GM06990 (cell line): ENCODE measurements around the gene TCOF1.

Experiments used
- DNase-seq: peaks from one replicate; pipeline ENCODE4 v3.0.0-alpha.2; 2011; ENCODE audit not compliant: insufficient read length; ENCODE audit errors: extremely low read depth
- H3K27me3 ChIP-seq: replicated peaks from 2 replicates; pipeline ENCODE4 v1.6.0; 2011; ENCODE audit warnings: low read length; ENCODE audit not compliant: control insufficient read depth, insufficient read depth
- H3K36me3 ChIP-seq: 2 replicates; pipeline ENCODE4 v1.5.1; 2011; ENCODE audit warnings: low read length; ENCODE audit not compliant: control insufficient read depth, insufficient read depth
- H3K4me3 ChIP-seq: replicated peaks from 2 replicates; pipeline ENCODE4 v1.5.1; 2011; ENCODE audit warnings: low read depth, mild to moderate bottlenecking, control low read depth, low read length
- TF ChIP-seq, protein P1 (sequence below): IDR thresholded peaks from 2 replicates; pipeline ENCODE4 v1.5.1; 2011; ENCODE audit warnings: low read length, control low read depth, mild to moderate bottlenecking, inconsistent platforms; ENCODE audit not compliant: insufficient read depth, poor library complexity, severe bottlenecking

TCOF1 gene

DNA sequence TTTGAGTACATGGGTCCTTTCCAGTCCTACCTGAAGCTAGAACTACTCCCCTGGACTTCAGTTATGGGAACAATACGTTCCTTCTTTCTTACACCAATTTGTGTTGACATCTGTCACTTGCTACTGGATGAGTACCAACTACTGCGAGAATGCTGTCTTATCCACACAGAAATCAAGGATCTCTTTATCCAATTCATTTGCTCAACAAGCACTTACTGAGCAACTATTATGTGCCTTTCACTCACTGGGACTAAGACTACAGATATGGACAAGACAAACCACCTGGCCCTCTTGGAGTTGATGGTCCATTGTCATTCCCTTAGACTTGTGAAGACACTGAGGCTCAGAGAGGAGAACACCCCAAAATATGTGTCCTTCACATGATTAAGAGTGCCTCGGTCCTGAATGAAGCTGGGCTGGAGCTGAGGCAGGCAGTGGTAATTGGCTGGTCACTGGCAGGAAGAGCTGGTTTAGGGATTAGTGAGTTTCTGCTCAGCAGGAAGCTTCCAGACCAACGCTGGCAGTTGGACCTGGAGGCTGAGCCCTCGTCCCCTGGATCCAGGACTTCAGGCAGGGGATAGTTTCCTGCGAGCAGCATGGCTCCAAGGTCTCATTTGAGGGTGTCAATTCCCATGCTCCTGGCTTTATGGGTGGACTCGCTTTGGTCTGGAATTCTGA lies 46.3 kb upstream of the TCOF1 start:
- Histone ChIP-seq H3K36me3 (no peaks in the 10 kb centered on the region), H3K4me3 (no peak overlapping the region), H3K27me3 (peaks cover 1% of the 10 kb centered on the region; the same call in 1 of the 2 replicates)
- TF ChIP-seq, protein P1, sequence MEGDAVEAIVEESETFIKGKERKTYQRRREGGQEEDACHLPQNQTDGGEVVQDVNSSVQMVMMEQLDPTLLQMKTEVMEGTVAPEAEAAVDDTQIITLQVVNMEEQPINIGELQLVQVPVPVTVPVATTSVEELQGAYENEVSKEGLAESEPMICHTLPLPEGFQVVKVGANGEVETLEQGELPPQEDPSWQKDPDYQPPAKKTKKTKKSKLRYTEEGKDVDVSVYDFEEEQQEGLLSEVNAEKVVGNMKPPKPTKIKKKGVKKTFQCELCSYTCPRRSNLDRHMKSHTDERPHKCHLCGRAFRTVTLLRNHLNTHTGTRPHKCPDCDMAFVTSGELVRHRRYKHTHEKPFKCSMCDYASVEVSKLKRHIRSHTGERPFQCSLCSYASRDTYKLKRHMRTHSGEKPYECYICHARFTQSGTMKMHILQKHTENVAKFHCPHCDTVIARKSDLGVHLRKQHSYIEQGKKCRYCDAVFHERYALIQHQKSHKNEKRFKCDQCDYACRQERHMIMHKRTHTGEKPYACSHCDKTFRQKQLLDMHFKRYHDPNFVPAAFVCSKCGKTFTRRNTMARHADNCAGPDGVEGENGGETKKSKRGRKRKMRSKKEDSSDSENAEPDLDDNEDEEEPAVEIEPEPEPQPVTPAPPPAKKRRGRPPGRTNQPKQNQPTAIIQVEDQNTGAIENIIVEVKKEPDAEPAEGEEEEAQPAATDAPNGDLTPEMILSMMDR, result no peak
- no peak for DNase-seq

- Histone ChIP-seq H3K4me3 (no peak overlapping the region), H3K36me3 (no peaks in the 10 kb centered on the region), H3K27me3 (peaks cover 1% of the 10 kb centered on the region; the same call in 1 of the 2 replicates)
- TF ChIP-seq, protein P1, result no peak
- no peak for DNase-seq
Observed at GRCh38 chr5:150312518-150312917, 45.0 kb upstream of the TCOF1 start.

DNA sequence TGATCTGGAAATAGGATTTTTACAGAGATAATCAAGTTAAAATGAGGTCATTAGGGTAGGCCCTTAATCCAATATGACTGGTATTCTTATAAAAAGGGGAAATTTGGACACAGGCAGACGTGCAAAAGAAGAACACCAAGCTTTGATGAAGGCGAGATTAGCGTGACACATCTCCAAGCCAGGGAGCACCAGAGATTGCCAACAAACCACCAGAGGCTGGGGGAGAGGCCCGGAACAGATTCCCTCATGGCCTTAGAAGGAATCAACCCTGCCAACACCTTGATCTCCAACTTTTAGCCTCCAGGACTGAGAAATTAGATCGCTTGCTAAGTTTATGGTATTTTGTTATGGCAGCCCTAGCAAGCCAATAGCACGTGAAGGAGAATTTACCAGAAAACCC lies 44.0 kb upstream of the TCOF1 start:
- Histone ChIP-seq H3K4me3 (no peak overlapping the region), H3K36me3 (no peaks in the 10 kb centered on the region), H3K27me3 (peaks cover 1% of the 10 kb centered on the region; the same call in 1 of the 2 replicates)
- TF ChIP-seq, protein P1, result no peak
- DNase-seq, result no peak

GRCh38 chr5:150313921-150314716 lies 43.4 kb upstream of the TCOF1 start:
- H3K36me3 ChIP-seq, result no peaks in the 10 kb centered on the region
- TF ChIP-seq, protein P1, result no peak
- no peak for DNase-seq

DNA sequence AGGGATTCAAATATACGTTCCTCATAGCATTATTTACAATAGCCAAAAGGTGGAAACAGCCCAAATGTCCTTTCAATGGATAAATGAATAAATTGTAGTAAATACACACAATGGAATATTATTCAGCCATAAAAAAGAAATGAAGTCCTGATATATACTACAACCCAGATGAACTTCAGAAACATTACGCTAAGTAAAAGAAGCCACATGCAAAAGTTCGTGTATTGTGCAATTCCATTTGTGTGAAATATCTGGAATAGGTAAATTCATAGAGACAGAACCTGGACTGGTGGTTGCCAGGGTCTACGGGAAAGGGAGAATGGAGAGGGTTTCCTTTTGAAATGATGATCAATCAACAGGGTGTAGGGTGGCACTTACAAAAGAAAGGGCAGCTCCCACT lies 42.3 kb upstream of the TCOF1 start:
- TF ChIP-seq, protein P1, result no peak
- Histone ChIP-seq H3K27me3 (peaks cover 1% of the 10 kb centered on the region; the same call in 1 of the 2 replicates), H3K36me3 (no peaks in the 10 kb centered on the region), H3K4me3 (no peak overlapping the region)
- DNase-seq, result no peak

More at GRCh38 chr5:150313921-150314716, 43.4 kb upstream of the TCOF1 start:
- no peak overlapping the region for H3K4me3 ChIP-seq
- H3K27me3 ChIP-seq, result peaks cover 1% of the 10 kb centered on the region; the same call in 1 of the 2 replicates
